A673 (cell line): Measurements from ENCODE around the gene S100A11. TPM values are rescaled to one million over a fixed set of nuclear protein-coding genes. Genes with fewer than 3 reads are reported as not detected.

Experiments used
- BruUV-seq: library from RNA; stranded (reverse); fragments of 400-500 nt; replicated peaks from 2 replicates; lab custom pipeline; 2021; lab: Mats Ljungman, UMichigan
- CTCF ChIA-PET: fragments of 300-600 bp; sonication (Branson Sonifier 250); formaldehyde crosslinking; loops from one replicate; lab custom pipeline; 2022; ENCODE audit warnings: antibody characterized with exemption; lab: Charles Lee
- POLR2A ChIA-PET: fragments of 300-600 bp; sonication (Branson Sonifier 250); formaldehyde crosslinking; loops from one replicate; lab custom pipeline; 2022; ENCODE audit warnings: antibody characterized with exemption; ENCODE audit not compliant: low non-redundant PET; lab: Charles Lee
- DNase-seq: peaks from one replicate; pipeline ENCODE4 v3.0.0-alpha.2; 2015; ENCODE audit warnings: low spot score
- H3K27ac ChIP-seq: fragments of 200-600 bp; sonication (generic); 2 replicates; pipeline ENCODE4 v1.5.1; 2016; ENCODE audit warnings: mixed run types, low read depth, mild to moderate bottlenecking, mixed read lengths, antibody characterized with exemption, low read length; ENCODE audit not compliant: poor library complexity, severe bottlenecking
- H3K27me3 ChIP-seq: fragments of 200-600 bp; sonication (generic); replicated peaks from 2 replicates; pipeline ENCODE4 v1.6.1; 2017; ENCODE audit warnings: mixed run types, low read depth, mild to moderate bottlenecking, mixed read lengths, antibody characterized with exemption, low read length; ENCODE audit not compliant: insufficient read depth, poor library complexity
- H3K36me3 ChIP-seq: fragments of 200-600 bp; sonication (generic); 2 replicates; pipeline ENCODE4 v1.6.1; 2016; ENCODE audit warnings: mixed run types, mild to moderate bottlenecking, mixed read lengths, antibody characterized with exemption, low read length; ENCODE audit not compliant: insufficient read depth, poor library complexity, severe bottlenecking
- H3K4me1 ChIP-seq: fragments of 200-600 bp; sonication (generic); 2 replicates; pipeline ENCODE4 v1.6.1; 2017; ENCODE audit warnings: mixed run types, mild to moderate bottlenecking, mixed read lengths, antibody characterized with exemption, low read length; ENCODE audit not compliant: insufficient read depth, poor library complexity, severe bottlenecking
- H3K4me3 ChIP-seq: fragments of 200-600 bp; sonication (generic); 2 replicates; pipeline ENCODE4 v1.5.1; 2016; ENCODE audit warnings: low read depth, mixed run types, mild to moderate bottlenecking, mixed read lengths, low read length; ENCODE audit not compliant: poor library complexity, severe bottlenecking
- H3K9me3 ChIP-seq: fragments of 200-600 bp; sonication (generic); 2 replicates; pipeline ENCODE4 v1.6.1; 2016; ENCODE audit warnings: mixed run types, low read depth, mild to moderate bottlenecking, mixed read lengths, antibody characterized with exemption, low read length; ENCODE audit not compliant: poor library complexity, severe bottlenecking
- EZH2 ChIP-seq: fragments of 200-600 bp; sonication (generic); IDR thresholded peaks from 2 replicates; pipeline ENCODE4 v1.6.1; 2017; ENCODE audit warnings: borderline replicate concordance, low read depth, mild to moderate bottlenecking, mixed read lengths, antibody characterized with exemption, low read length; ENCODE audit not compliant: poor library complexity, severe bottlenecking
- intact Hi-C: fragments of 100-400 bp; cut with micrococcal nuclease; formaldehyde crosslinking; loops from one replicate; pipeline ENCODE4 v1.10.0; 2022; ENCODE audit not compliant: unreplicated experiment
- total RNA-seq: library from RNA; stranded (reverse); gene quantifications from 2 replicates; pipeline ENCODE4 v1.2.3, GENCODE V29; 2021
- TF ChIP-seq, protein P1 (sequence below): fragments of 300-800, 200-600 bp; sonication (generic); conservative IDR thresholded peaks from 2 replicates; pipeline ENCODE4 v1.5.1; 2017; ENCODE audit warnings: low read depth, mild to moderate bottlenecking, antibody characterized with exemption, low read length, moderate library complexity, mixed read lengths

S100A11 gene
- total RNA-seq, 1 experiment from 2014 or later, result 151 TPM

DNA sequence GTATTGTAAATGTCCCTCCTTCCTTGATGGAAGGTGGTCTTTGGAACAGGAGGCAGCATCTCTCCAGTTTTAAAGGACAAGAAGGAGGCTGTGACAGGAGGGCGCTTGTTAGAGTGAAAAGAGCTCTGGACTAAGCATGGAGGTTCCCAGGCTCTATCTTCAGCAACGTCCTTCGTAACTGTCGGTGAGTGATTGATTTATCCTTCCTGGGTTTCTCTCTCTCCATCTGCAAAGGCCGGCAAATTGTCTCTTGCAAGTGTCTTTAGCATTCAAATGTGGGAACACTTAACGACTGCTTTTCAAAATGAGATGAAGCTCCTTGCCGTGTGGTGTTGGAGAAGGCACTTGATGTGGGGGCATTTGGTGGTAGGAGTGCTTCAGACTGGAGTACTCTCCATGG is 15.2 kb downstream of the S100A11 start:
- Histone ChIP-seq H3K4me3 (no peak overlapping the region), H3K36me3 (no peaks in the 10 kb centered on the region), H3K4me1 (no peaks in the 10 kb centered on the region), H3K27ac (no peak overlapping the region), H3K9me3 (no peaks in the 10 kb centered on the region), H3K27me3 (no peaks in the 10 kb centered on the region)
- TF ChIP-seq, protein P1, sequence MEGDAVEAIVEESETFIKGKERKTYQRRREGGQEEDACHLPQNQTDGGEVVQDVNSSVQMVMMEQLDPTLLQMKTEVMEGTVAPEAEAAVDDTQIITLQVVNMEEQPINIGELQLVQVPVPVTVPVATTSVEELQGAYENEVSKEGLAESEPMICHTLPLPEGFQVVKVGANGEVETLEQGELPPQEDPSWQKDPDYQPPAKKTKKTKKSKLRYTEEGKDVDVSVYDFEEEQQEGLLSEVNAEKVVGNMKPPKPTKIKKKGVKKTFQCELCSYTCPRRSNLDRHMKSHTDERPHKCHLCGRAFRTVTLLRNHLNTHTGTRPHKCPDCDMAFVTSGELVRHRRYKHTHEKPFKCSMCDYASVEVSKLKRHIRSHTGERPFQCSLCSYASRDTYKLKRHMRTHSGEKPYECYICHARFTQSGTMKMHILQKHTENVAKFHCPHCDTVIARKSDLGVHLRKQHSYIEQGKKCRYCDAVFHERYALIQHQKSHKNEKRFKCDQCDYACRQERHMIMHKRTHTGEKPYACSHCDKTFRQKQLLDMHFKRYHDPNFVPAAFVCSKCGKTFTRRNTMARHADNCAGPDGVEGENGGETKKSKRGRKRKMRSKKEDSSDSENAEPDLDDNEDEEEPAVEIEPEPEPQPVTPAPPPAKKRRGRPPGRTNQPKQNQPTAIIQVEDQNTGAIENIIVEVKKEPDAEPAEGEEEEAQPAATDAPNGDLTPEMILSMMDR, result no peak
- no peak for TF ChIP-seq EZH2
- no TSS peak for BruUV-seq
- ChIA-PET CTCF (no interaction called here), POLR2A (no interaction called here)
- DNase-seq, result no peak
- intact Hi-C loops, result no loop called here

DNA sequence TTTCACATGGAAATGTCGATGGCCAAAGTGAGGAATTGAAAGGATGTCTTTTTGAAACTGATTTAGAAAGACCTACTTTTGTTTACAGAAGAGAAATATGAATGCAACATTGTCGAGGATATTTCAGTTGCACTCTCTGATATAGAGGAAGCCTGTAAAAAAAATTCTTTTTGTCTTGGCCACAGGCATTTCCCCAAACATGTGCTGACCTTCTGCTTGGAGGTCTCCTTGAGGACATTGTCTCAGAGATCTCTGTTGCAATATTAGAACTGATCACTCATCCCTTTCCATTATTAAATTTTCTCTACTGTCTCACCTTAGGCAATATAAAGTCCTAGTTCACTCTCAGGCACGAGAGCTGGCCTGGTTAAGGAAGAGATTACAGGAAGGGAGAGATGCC is 16.0 kb downstream of the S100A11 start:
- H3K4me3 ChIP-seq, result no peak overlapping the region
- ChIA-PET POLR2A (no interaction called here), CTCF (no interaction called here)
- H3K9me3 ChIP-seq, result no peaks in the 10 kb centered on the region
- intact Hi-C loops, result no loop called here
- no peaks in the 10 kb centered on the region for H3K27me3 ChIP-seq
- DNase-seq, result no peak
- no peak overlapping the region for H3K27ac ChIP-seq
- BruUV-seq, result no TSS peak
- TF ChIP-seq, protein P1, result no peak
- TF ChIP-seq EZH2, result no peak
- H3K36me3 ChIP-seq, result no peaks in the 10 kb centered on the region
- no peaks in the 10 kb centered on the region for H3K4me1 ChIP-seq

DNA sequence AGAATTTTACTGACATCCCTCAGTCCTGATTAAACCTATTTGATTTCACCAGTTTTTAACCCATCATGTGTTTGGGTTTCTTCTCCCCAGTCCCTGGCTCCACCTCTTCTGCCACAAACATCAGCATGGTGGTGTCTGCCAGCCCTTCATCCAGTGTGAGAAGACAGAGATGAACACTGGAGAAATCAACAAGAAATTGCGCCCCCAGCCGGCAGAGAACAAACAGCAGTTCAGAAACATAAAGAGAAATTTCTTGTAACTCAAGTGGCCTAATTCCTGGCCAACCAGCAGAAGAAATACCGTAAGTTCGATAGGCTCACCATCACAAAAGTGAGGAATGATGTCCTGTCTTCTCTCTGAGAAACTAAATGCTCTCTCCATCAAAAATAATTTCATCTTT is 18.3 kb downstream of the S100A11 start:
- POLR2A ChIA-PET, result no interaction called here
- CTCF ChIA-PET, result no interaction called here
- Histone ChIP-seq H3K4me3 (no peak overlapping the region), H3K27me3 (peaks cover 4% of the 10 kb centered on the region), H3K4me1 (no peaks in the 10 kb centered on the region), H3K9me3 (no peaks in the 10 kb centered on the region), H3K36me3 (no peaks in the 10 kb centered on the region), H3K27ac (no peak overlapping the region)
- TF ChIP-seq EZH2, result no peak
- TF ChIP-seq, protein P1, result peak; percentile 63
- peak; percentile 54 for DNase-seq
- intact Hi-C loops, result no loop called here
- no TSS peak for BruUV-seq
